H4 (cell line): Measurements from ENCODE around the gene SMAD7. TPM values are rescaled to one million over a fixed set of nuclear protein-coding genes. Genes with fewer than 3 reads are reported as not detected.

ENCODE experiments used
- DNase-seq: peaks from one replicate; pipeline ENCODE4 v3.0.0-alpha.2; 2015; ENCODE audit warnings: low spot score
- total RNA-seq: library from RNA; depleted of rRNA; stranded (reverse); fragments of >200 nt; shearing (Covaris generic); gene quantifications from 2 replicates; pipeline ENCODE4 v1.2.3, GENCODE V29; 2014

SMAD7 gene
- total RNA-seq, 1 experiment from 2014 or later, result 10.1 TPM

- DNase-seq, result no peak
Observed at GRCh38 chr18:48929941-48930713, 20.6 kb downstream of the SMAD7 start.

DNA sequence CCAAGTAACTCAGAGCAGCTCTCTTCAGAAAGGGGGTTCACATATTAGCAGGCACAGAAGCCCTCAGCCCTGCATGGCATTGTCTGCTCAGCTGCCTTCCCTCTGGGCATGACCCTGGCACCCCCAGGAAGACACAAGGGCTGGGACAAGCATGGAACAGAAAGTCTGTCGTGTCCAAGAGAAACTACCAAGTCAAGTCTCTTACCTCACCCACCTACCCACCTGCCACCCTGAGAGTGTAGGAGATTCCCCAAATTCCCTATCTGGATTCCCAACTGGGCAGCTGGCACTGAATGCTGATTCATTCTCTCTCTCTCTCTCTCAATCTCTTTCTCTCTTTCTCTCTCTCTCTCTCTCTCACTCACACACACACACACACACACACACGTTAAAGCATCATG lies 21.6 kb downstream of the SMAD7 start:
- no peak for DNase-seq

- peak; percentile 58 for DNase-seq
Observed at GRCh38 chr18:48928787-48929186, 22.0 kb downstream of the SMAD7 start.

DNA sequence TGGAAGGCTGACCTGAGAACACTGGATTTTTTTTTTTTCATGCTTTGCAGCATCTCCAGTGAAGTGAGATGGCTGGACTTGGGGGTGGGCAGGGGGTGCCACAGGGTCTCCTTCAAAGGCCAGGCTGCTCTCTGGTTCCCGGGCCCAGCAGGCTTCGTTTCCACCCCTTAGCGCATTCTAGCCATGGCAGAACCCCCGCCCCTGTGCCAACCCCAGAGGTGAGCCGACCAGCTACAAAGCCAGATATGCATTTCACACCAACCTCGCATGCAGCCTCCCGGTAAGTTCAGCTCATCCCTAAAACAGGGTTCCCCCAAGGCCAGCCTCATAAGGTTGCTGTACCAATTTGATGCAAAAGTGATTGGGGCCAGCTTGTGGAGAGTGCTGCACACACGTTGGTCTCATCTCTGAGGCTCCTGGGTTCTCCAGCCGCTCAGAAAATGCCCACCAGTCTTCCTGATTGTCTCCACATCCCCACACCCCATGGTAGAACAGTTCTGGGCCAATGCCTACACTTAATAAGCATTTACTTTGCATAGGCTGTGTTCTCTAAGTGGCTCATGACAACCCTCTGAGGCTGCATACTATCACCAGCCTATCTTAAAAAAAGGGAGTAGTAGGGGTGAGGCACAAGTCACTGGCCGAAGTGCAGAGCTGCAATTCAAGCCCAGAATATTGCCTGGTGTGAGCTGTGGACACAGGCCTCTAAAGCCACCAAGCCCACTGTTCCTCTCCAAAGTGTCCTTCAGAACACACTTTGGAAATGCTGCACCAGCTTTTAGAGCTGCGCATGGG lies 23.3 kb downstream of the SMAD7 start:
- DNase-seq, result no peak

DNA sequence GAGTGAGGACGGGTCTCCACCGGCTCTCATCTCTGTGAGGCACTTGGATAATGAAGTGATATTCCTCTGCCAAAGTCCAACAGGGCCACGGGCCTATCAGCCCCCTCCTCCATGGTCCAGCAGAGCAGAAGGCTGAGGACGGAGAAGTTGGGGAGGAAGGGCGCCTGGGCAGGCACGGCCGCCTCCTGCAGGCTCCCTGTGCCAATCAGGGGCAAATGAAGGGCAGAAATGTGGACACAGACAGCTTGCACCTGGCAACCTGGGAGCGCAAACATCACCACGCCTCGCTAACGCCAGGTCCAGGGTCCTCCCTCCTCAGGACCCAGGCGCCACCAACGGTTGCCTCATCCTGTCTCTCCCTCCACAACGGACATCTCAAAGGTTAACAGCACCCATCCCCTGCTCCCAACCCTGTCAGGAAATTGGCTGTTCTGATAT lies 24.3 kb downstream of the SMAD7 start:
- no peak for DNase-seq

- no peak for DNase-seq
Observed at GRCh38 chr18:48925491-48925780, 25.3 kb downstream of the SMAD7 start.

DNA sequence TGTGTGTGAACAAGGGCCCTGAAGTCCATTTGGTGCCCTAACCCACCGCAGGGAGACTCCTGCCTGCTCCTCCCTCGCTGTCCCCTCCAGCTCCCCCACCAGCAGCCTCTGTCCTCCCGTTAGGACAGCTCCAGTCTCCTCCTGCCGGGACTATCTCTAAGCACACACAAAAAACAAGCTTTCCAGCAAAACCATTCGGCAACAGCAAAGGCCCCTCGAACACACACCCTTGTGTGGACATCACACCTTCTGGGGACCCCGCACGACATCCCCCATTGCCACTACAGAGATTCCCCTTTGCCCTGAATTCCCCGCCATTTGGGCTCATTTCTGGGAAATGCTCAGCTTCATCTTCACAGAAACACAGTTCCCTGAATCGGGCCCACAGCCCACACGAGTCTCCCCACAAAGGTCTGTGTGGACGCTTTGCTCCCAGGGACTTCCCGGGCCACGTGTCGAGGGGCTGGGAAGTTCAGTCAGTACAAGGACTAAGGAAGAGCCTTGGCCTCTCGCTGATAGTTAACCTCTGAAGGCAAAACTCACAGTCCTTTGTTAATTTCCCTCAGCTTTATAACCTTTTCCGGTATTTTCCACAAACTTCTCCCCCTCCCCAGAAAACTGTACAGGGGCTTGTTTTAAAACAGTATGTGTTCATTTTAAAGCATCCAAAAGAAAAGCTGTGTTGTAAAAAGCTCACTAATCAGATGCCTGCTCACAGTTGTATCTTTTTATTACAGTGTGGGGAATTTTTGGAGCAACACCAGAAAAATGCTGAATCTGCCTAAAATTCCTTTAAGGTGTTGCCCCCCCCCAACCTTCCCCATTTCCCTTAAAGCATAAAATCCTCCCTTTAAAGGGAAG lies 25.9 kb downstream of the SMAD7 start:
- no peak for DNase-seq

DNA sequence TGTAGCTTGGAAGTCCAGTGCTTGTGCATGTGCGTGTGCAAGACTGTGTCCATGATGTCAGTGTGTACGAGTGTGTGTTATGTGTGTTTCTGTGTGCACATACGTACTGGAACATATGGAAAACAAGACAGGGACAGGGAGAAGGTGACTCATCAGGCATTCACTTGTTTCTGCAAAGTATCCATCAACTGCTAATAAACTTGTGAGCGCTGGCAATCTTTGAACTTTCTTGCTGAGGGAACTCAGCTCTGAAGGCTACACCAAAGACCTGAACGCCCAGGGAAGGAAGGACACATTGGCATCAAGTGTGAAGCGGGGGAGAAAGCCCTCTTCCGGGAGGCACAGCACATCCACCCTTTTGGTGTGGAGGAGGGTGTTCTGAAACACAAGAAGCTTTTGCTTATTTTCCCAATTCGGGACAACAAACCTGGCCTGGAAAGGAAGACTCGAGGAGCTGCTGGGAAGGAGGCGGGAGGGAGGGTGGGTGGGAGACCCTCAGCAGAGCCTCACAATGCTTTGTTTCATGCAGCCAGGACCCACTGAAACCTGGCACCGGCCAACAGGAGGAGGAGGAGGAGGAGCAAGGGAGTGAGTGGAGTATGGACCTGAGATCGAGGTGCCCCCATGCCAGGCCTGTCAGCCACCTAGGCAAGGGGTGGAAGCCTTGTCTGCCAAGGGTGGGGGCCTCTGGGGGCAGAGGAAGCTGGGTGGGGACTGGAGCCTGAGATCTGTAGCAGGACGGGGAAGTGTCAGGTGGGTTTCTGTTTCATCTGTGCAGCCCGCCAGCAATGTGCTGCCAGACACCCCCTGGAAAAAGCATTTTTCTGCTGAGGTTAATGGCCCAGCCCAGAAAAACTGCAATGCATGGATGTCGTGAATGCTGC lies 26.8 kb downstream of the SMAD7 start:
- no peak for DNase-seq

DNA sequence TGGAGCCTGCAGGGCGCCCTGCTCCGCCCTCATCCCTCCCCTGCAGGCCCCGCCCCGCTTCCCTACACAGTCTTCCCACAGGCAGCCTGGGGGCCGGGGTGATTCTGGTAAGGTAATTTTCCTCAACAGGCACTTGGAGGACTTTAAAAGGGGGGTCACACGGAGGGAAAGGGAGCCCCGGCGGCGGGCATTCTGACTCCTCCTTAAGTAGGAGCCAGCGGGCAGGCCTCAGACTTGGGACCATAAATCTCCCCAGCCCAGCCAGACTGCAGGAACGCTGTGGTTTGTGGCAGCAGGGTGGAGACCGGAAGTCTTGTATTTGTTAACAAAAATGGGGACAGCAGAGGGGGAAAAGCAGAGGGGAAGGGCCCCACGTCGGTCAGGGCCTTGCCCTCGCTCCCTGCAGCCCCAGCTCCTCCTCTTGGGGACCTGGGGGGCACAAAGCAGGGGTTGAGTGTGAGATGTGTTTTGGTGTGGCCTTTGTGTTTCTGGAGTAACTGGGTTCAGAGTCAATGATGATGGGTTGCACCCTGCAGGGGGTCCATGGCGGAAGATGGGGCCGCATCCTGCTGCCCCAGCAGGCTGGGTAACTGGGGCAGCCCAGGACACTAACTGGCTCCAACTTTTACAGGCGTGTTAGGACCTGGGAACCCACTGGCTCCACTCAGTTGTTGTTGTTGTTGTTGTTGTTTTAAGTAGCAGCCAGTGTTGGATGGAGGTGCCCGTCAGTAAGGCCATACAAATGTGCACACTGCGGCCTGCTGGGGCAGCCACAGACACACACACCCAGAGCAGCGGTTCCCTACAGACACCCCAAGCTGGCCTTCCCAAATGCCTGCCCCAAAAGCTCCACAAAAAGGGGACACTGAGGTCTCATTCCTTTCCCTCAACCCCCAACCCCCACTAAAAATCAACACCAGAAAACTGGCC lies 27.7 kb downstream of the SMAD7 start:
- DNase-seq, result peak; percentile 95

- no peak for DNase-seq
Observed at GRCh38 chr18:48922226-48922800, 28.5 kb downstream of the SMAD7 start.

DNA sequence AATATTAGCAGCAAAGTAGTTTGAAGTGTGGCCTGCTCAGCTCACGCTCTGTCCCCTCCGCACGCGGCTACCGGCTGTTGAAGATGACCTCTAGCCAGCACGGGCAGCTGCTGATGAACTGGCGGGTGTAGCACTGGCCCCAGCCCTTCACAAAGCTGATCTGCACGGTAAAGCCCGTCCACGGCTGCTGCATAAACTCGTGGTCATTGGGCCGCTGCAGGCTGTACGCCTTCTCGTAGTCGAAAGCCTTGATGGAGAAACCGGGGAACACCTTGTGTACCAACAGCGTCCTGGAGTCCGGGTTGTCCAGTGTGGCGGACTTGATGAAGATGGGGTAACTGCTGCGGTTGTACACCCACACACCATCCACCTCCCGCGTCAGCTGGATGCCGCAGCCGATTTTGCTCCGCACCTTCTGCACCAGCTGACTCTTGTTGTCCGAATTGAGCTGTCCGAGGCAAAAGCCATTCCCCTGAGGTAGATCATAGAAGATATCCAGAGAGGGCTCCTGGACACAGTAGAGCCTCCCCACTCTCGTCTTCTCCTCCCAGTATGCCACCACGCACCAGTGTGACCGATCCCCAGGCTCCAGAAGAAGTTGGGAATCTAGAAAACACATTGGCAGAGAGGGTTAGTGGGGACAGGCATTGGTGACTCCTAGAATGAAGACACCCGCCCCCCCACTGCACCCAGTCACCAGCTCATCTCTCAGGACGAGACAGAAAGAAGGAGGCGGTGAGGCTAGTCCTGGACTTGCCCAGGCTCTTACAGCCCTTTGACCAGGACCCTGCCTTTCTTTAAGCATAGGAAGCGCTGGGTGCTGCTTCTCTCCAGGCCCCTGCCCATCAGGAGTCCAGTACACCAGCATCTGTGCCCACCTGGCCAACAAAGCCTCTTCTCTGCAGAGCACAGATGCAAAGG lies 29.2 kb downstream of the SMAD7 start:
- DNase-seq, result no peak

- DNase-seq, result no peak
Observed at GRCh38 chr18:48920408-48921038, 30.2 kb downstream of the SMAD7 start.

DNA sequence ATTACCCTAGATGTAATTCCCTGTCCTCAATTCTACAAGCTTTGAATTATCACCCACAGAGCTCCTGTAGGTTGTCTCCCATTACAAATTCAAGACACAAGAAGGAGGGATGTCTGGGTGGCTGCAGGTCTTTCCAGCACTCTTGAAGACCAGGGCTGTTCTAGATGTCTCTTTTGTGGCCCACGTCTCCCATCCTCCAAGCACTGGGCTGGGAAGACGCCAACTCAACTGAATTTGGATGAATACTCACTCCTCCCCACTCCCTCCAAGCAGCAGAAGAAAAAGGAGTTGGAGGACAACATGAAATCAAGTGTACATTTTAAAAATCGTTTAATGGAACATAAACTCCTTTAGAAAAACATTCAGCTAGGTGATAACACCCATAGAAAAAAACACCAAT lies 31.2 kb downstream of the SMAD7 start:
- DNase-seq, result no peak

DNA sequence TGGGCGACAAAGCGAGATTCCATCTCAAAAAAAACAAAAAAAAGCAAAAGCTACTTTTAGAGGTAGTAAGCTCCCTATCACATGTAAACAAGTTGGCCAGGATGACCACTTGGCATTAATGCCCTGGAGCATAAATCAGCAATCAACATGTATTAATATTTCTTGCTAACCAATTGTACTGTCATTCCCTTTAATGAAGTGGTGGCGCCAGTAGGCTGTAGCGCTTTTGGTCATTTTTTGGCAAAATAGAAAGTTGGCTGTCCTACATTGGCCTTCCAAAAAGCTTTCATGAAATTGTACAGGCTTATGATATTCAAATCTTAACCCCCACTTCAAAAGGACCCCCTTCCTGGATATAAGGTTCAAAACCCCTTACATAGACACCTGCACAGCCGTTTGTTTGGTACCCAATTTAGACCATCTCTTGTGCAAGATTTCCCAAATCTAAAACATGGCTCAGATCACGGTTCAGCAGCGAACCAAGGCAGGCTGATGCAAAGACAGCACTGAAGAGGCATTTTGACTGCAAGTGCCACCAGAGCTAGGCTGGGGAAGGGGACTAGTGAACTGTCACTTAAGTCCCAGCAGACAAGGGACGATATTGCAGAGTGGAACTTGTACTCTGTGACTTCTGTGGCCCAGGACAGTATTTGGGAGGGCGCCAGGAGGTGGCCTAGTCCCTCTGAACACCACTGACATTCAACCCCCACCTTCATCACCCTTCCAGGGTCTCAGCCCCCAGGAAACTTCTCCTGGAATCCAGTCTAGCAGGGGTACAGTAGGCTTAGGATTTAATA lies 31.9 kb downstream of the SMAD7 start:
- no peak for DNase-seq

GRCh38 chr18:48917579-48918517 lies 32.9 kb downstream of the SMAD7 start:
- DNase-seq, result no peak
